Hematopoietic multipotent progenitor cell treated with erythropoietin and hydrocortisone succinate and interleukin-3 and kit ligand, for 17 days (in vitro differentiated cells): ENCODE data around the gene STK32C.
"Not testable (repeated sequence)": the region's sequence is repeated elsewhere in the genome, so short reads cannot be mapped to it uniquely, and the experiment has no call there.

Experiments
- DNase-seq: peaks from one replicate; pipeline ENCODE4 v3.0.0-alpha.2; 2015; ENCODE audit warnings: low spot score

The STK32C gene

DNA sequence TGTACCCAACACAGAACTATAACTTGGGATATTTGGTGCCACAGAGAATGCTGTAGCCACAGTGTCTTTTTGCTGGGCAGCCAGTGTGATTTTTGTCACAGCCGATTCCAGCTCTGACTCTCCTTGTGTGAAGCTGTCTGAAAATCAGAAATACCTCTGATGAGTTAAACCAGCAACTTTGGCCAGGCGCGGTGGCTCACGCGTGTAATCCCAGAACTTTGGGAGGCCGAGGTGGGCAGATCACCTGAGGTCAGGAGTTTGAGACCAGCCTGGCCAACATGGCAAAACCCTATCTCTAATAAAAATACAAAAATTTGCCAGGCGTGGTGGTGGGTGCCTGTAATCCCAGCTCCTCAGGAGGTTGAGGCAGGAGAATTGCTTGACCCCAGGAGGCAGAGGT is 30.1 kb upstream of the STK32C start:
- not testable (repeated sequence) for DNase-seq

DNA sequence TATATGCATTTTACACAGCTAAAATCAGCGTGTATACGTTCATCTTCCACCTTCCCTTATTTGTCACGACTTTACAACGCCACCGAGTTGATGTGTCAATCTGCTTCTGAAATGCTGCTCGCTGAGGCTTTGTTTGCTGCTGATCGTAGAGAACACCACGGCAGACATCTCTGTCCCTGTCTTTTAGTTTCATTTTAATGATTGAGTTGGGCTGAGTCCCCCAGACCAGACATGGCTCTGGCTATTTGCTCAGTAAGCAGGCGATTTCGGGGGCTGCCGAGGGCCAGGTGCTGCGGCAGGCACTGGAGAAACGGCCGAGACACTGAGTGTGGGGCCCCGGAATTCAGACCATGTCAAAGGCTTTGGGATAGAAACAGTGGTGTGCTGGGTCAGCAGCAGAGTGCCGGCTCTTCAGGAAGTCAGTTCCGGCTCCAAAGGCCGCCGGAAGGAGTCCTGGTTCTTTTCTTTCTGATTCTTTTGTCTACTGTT is 29.2 kb upstream of the STK32C start:
- no peak for DNase-seq

DNA sequence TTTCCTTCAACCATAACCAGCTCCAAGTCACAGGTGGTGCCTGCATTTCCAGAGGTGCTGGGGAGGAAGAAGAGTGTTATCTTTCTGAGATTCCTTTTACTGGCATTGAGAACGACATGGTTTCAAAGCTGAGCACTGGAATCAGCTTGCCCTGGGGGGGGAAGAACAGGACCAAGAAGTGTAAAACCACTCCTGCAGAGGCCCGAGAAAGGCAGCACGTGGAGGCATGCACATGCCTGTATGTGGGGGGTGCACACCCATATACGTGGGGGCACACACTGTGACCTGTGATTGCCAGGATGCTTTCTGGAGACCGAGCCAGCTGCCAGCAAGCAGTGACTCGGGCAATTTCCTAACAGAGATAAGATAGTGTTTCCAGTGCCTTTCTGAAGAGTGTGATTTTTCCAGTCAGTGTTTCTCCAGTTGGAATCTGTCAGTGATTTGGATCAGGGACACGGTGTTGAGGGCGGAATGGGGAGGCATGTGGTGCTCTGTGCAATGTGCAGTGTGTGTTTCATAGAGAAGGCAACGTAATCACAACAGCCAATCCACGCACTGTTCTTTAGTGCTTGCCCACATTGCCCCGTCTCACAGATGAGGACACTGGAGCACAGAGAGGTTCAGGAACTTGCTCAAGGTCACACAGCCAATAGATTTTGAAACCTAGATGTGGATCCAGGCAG is 28.5 kb upstream of the STK32C start:
- no peak for DNase-seq

- no peak for DNase-seq
Measured at GRCh38 chr10:132335189-132336063, 27.7 kb upstream of the STK32C start.

DNA sequence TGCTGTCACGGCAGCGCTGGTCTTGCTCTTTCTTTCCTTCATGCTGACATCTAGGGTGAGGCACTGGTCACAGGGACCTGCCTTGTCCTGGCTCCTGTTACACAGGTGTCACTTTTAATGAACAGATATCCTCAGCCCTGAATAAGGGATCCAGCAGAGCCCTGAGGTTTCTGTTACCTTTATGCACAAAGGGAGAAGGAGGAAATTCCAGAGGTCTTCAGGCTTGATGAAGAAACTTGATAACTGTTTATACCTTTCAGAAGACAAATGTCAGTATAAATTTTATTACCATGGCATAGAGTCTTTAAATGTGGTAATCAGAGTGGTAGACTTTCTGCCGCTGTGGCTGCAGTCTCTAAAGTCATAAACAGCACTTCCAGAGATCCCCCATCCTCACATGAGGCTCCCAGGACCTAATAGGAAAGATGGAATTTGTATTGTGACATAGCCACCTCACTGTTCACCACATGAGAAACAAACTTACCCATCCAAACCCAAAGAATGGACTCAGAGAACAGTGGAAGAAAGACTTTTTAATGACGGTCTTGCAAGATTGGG is 27.0 kb upstream of the STK32C start:
- DNase-seq = no peak

- DNase-seq = no peak
Measured at GRCh38 chr10:132333386-132333785, 25.6 kb upstream of the STK32C start.

DNA sequence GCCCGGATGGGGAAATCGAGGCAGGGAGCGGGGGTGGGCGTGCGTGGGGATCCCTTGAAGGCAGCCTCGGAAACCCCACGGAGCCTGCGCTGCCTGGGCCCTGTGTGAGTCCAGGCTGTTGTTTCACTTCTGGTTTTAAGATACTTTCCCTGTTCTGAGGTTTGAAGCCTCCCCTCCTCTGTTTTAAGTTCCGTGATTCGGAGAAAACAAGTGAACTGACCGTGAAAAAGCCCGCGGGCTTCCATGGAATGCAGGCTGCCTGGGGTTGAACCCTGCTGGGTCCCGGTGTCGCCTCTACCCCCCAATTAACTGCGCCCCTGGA is 24.6 kb upstream of the STK32C start:
- no peak for DNase-seq

GRCh38 chr10:132331601-132332432 is 24.1 kb upstream of the STK32C start, which contains the start of gene LRRC27:
Gene LRRC27 (plus strand): TSS chr10:132332193. CDS start chr10:132333525, 1,332 bp downstream.
- peak; percentile 98 for DNase-seq

DNA sequence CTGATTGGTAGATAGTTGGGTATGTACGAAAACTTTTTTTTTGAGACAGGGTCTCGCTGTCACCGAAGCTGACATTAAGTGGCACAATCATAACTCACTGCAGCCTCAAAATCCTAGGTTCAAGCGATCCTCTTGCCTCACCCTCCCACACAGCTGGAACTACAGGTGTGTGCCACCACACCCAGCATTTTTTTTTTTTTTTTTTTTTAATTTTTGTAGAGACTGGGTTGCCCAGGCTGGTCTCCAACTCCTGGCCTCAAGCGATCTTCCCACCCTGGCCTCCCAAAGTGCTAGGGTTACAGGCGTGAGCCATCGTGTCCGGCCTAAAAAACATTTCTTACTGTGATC is 22.7 kb upstream of the STK32C start:
- DNase-seq = no peak

- DNase-seq = peak; percentile 54
Measured at GRCh38 chr10:132329565-132330485, 22.1 kb upstream of the STK32C start.

- no peak for DNase-seq
Measured at GRCh38 chr10:132328738-132329137, 21.0 kb upstream of the STK32C start.

DNA sequence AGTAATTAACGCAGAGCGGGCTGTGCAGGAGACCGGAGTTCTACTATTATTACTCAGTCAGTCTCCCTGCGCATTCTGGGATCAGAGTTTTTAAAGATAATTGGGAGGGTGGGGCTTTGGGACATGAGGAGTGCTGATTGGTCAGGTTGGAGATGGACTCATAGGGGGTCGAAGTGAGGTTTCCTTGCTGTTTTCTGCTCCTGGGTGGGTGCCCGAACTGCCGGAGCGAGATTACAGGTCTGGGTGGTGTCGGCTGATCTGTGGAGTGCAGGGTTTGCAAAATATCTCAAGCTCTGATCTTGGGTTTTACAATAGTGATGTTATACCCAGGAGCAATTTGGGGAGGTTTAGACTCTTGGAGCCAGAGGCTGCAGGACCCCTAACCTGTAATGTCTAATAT is 20.4 kb upstream of the STK32C start:
- no peak for DNase-seq

- DNase-seq = no peak
Measured at GRCh38 chr10:132326925-132327324, 19.2 kb upstream of the STK32C start.

DNA sequence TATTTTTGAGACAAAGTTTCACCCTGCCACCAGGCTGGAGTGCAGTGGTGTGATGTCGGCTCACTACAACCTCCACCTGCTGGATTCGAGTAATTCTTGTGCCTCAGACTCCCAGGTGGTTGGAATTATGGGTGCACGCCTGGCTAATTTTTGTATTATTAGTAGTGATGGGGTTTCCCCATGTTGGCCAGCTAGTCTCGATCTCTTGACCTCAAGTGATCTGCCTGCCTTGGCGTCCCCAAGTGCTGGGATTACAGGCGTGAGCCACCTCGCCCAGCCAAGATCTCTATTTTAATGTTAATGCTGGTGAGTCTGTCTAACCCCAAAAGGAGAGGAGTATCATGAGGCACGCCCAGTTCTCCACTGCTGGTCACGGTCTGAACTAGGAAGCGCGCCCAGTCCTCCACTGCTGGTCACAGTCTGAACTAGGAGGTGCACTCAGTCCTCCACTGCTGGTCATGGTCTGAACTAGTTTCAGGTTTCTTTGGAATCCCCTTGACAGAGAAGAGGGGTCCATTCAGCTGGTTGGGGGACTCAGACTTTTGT is 18.7 kb upstream of the STK32C start:
- DNase-seq = no peak

DNA sequence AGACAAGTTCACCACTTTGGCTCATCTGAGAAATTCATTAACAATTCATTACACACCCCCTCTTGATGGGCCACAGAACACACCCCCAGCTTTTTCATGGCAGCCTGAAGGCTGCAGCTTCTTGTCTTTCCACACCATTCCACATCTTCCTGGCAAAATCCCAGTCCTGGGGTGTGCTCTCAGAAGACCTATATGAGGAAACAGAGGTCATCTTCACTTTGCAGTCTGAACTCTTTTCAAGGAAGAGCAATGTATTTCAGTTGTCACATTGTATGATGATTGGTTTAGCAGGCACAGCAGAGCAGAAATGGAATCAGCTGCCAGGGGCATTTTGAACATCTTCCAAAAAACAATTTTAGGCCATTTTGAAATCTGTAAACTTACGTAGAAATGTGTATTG is 16.4 kb upstream of the STK32C start:
- DNase-seq = no peak

DNA sequence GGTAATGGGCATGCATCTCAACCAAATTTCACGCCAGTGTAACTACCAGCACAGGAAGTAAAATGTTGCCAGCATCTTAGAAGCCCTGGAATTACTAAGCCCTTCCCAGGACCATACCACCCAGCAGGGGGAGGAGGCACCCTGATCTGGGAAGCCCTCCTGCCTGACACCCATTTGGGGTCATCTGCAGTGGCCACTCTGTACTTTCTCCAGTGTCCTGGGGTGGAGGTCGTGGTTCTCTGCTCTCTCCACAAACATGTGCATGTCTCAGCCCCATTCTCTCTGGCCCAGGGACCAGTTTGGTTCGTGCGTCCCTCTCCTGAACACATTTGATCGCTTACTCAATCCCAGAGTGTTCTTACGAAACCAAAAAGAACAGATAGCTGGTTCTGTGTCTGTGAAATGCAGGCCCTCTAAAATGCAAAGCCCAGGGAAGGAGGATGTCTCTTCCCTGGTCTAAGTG is 14.9 kb upstream of the STK32C start:
- no peak for DNase-seq

GRCh38 chr10:132321726-132322125 is 14.0 kb upstream of the STK32C start:
- no peak for DNase-seq

GRCh38 chr10:132320654-132321469 is 13.1 kb upstream of the STK32C start:
- no peak for DNase-seq

- peak; percentile 24 for DNase-seq
Measured at GRCh38 chr10:132319853-132320653, 12.3 kb upstream of the STK32C start.
